HL-60/S4 treated with phorbol 12-myristate 13-acetate at 8.2 ng/mL for 4 days and 3 days (cell line): ENCODE results near the gene ANTXR1.
"Not testable (repeated sequence)": the region's sequence is repeated elsewhere in the genome, so short reads cannot be mapped to it uniquely, and the experiment has no call there.

Experiments used
- in situ Hi-C: fragments of 300-500 bp; cut with MboI; formaldehyde crosslinking; loops from 2 replicates; pipeline ENCODE4 v1.15.0; 2022; ENCODE audit warnings: low sequenced_read_pairs

Gene ANTXR1

DNA sequence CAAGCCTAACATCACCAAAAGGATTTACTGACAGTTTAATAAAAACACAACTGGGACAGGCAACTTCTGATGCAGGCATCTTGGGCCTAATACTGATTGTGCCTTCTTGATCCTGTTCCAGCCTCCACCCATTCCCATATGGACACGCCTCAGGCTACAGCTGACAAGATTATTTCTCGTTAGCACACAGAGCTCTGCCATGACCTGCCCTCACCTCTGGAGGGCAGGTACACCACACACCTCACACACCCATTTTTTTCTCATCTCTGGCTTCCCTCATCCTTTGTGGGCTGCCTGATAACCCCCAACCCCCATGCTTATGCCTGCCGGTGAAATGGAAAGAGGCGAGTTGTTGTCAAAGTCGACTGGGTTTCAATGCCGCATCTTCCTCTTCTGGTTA lies 147.0 kb downstream of the ANTXR1 start:
- in situ Hi-C loops, result no loop called here

DNA sequence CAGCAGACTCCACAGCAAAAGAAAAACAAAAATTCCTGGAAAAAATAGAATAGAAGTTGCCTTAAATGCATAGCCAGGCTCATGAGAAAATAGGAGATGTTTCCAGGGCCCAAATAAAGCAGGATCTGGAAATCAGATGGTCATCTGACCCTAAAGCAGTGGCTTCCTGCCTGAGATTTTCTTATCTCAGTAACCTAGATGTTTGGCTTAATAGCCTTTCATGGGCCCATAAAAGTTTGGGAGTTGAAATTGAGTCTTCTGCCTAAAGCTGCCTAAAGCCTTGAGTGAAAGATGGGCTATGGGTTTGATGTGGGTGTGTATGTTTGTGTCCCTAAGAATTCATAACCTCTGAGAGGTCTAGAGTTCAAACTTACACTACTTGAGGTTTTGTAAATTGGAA lies 149.1 kb downstream of the ANTXR1 start:
- in situ Hi-C loops, result no loop called here

DNA sequence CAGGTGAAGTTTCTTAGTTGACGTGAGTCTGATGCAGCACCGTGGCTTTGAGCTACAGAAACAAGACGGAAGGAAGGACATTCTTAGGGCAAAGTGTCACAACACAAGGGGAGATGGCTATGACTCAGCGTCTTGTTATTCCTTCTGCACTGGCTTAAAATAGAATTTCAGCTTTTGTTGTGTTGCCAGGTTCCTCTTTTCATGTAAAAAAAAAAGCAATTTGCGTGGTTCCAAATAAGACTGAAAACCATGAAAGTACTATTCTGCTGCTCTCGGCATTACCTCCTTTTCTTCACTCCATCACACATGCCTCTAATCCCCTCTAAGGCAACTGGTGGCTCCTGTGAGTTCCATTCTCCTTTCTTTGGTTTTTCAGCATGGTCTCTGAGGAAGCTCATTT lies 150.1 kb downstream of the ANTXR1 start:
- in situ Hi-C loops, result no loop called here

DNA sequence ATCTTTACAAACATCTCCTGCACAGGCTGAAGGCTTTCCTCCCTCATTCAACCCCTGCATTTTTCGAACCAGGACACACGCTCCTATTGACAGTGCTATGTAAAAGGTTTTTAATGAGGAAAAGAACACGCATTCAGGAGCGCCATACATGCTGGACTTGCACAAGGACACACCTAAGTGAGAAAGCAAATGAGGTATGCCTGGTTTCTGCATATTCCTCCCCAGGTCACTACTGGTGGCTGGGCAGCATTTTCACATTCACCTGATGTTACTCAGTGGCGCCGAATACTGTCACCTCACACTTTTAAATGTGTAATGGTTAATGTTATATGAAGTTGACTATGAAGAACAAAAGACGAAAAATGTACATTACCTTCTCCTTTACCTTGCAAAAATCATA lies 150.6 kb downstream of the ANTXR1 start:
- in situ Hi-C loops, result no loop called here

DNA sequence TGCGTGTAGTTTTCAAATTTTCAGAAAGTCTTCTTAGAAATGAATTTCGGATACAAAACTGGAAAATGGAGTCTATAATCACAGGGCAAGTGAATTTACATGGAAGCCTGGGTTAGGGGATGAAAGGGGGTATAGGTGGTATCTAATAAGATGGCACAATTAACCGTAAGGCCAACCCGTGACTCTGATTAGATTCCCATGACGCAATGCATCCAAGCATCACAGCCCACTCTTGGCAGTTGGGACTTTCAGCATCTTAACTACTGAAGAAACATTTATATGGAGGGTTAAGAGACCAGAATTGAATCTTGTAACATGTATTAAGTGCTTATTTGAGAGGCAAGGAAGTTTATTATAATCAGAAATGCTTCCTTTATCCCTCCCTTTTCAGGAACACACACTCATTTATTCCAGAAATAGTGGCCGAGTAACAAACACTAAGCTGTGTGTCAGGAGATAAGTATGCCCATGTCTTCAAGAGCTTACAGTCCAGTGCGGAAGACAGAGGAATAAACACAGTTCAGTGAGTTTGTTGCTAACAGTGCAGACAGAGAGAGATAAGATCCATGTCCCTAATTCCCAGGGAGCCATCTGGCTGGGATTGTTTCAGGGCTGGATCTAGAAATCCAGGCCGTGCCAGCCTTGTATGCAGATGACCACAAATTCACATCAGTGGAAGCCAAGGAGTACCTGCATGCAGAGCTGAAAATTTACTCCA lies 151.2 kb downstream of the ANTXR1 start:
- in situ Hi-C loops, result no loop called here

DNA sequence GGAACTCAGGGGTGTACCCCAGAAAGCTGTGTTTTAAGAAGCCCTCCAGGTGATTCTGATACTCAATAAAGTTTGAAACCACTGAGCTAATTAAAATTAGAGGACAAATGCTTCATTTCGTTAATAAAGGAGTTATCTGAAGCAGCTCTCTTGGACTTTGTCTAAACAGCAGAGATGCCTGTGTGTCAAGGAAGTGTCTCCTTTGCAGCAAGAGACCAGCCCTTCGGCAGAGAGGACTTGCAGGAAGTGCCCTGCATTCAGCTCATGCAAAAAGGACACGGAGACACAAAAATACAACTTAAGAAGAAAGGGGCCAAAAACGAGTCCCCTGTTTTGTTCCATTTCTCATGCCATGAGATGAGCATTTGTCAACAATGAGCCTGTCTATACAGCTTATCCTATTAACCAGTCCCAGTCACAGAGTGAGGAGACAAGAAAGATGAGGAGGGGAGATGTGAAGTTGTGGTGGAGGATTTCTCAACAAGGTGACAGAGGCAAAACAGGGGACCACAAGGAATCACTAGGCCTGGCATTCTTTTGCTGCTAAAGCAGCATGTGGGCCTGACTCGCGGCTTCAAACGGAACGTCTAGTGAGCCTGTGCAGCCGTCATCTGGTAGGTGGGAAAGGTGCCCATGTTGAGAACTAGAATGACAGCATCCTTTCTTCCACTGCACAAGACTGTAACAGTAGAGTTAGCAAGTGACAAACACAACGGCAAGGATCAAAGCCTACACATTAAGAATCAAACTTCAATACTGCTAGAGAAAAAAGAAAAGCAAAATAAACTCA lies 152.3 kb downstream of the ANTXR1 start:
- in situ Hi-C loops, result no loop called here

DNA sequence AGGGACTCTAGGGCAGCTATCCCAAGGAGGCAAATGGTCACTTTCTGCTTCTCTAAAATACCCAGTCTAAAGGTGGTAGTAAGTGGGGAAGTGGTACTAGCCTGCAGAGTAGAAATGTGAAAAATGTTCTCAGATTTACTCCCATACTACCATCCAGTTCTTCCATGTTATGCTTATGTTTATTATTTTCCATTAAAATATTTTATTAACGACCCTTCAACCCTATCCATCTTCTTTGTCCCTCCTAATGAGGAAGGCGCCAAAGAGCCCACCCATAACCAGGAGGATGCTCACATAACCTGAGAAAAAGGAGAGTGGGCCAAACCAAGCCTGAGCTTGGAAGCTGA lies 153.5 kb downstream of the ANTXR1 start:
- in situ Hi-C loops, result no loop called here

DNA sequence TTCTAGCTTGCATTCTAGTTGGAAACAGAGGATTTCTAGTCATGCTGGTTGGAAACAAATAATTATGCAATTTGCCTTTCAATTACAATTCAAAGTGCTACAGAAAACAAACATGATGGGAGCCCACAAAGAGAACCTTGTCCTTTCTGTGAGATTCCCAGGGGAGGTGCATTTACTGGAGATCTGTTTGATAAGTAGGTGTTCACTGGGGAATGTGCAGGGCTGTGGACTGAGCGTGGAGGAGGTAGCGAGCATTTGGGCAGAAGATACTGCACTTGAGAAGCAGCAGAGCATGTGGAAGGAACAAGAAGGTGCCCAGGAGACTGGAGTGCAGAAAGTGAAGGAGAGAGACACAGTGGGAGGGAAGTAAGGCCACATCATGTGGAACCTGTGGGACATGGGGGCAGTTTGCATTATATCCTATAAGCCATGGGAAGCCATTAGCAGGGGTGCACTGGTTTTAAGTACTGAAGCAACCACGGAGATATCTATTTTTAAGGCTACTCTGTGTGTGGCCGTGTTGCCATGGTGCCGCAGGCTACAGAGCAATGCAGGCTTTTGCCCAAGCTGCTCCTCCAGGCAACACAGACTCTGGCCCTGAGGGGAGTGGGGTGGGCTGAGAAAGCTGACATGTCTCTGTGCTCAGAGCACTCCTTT lies 154.0 kb downstream of the ANTXR1 start:
- in situ Hi-C loops, result no loop called here

DNA sequence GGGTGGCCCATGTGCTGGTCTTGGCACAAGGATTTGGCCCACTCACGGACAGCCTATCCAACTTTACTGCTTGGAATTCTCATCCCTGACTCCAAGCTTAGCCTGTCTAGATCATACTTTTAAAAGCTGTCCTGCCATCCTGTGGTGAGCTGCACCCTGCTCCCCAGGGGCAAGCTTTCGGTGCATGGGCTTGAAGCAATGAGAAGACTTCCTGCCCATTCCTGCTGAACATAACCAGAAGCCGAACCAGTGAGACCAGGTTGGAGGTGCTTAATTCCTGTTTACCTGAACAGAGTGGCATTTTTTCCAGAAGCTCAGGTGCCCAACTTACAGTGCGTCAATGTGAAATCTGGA lies 154.5 kb downstream of the ANTXR1 start:
- in situ Hi-C loops, result no loop called here

DNA sequence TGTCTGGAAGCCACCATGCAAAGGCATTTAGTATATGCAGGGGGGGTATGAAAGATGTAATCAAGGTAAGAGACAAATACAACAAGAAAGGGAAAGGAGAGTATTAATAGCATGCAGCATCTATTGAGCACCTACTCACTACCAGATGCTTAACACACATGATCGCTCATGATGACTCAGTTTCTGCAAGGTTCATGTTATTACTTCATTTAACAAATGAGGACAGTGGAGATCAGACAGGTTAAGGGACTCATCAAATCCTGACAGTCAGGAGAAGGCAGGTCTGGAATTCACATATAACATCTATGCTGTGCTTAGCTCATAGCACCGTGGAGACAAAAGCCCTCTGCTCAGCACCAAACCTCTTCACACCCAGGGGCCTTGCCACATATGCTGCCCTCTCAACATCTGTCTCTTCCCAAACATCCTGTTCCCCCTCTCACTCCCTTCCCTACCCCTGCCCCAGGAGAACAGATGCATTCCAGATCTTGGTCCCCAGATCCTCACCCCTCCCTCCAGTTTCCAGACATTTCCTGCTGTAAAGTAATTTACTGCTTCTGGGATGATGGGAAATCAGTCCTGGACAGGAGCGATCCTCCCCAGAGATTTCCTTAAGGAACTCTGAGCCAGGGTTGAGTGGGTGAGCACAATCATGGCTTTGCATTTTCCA lies 155.3 kb downstream of the ANTXR1 start:
- in situ Hi-C loops, result no loop called here

DNA sequence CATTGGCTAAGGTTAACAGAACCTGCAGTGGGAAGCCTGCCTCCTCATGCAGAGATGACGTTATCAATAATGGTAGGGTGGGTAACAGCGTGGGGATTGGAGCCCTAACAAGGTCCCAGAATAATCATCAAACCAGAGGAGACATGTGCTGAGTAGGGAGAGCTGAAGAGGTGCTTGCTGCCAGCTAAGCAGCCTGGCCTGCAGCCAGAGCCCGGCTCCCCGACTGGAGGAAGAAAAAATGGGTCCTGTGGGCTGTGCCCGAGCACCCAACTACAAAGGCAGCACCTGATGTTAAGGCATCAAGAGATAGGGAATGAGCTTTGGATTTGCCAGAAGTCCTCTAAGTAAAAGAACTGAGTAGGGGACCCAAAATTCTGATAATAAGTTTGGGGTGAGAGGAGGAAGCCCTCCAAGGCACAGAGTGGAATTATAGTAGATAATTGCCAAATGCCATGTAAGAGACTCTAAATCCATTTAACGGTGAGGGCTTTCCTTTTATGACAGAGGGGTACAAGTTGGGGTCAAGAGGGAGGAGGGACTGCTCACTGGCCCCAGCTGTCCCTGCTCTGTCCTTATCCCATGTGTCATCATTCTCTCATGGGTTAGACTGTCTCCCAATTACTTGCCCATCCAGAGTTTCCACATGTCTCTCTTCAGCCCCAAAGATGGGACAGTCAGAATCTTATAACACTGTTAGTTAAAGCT lies 156.1 kb downstream of the ANTXR1 start:
- in situ Hi-C loops, result no loop called here

DNA sequence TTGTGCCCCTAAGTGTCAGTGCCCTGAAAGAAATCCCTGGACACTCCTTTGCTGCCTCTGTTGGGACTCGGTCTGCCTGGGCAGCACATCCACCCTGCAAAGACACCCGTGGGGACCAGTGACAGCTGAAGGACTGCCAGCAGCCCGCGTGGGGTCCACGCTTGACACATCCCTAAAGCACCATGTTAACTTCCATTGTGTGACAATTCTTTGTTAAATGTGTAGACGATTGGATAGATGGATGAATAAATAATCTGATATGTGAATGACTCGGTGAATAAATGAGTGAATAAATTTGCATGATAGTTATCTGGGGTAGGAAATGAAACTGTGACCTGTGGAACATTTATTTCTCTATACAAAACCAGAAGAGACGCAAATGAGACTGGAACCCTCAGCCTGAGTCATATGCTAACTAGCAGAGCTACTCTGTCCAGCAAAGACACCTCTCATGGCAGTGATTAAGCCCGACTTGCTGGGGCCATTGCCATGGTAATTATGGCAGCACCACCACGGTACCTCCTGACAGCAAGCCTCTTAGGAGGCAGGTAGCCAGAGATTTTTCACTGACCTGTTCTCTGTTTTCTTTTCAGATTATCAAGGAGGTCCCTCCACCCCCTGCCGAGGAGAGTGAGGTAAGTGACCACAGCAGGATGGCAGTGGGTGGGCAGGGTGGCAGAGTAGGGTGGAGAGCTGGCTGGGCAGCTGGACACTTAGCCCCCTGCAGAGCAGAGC lies 156.8 kb downstream of the ANTXR1 start:
- in situ Hi-C loops, result no loop called here

DNA sequence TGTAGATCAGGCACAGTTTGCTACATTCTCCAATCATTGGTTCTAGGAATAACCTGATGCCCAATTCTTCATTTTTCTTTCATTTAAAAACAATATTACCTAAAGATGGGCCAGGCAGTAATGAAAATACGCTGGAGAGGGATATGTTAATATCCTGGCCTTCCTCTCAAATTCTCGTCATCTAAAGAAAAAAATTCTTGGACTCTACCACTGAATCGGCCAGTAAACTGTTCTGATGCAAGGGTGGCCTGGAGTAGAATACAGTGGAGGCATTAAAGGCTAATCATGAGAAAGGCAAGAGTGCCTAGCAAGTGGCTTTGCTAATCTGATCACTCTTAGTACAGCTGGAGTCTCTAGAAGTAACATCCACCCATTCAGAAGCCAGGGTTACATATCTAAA lies 157.7 kb downstream of the ANTXR1 start:
- in situ Hi-C loops, result no loop called here

DNA sequence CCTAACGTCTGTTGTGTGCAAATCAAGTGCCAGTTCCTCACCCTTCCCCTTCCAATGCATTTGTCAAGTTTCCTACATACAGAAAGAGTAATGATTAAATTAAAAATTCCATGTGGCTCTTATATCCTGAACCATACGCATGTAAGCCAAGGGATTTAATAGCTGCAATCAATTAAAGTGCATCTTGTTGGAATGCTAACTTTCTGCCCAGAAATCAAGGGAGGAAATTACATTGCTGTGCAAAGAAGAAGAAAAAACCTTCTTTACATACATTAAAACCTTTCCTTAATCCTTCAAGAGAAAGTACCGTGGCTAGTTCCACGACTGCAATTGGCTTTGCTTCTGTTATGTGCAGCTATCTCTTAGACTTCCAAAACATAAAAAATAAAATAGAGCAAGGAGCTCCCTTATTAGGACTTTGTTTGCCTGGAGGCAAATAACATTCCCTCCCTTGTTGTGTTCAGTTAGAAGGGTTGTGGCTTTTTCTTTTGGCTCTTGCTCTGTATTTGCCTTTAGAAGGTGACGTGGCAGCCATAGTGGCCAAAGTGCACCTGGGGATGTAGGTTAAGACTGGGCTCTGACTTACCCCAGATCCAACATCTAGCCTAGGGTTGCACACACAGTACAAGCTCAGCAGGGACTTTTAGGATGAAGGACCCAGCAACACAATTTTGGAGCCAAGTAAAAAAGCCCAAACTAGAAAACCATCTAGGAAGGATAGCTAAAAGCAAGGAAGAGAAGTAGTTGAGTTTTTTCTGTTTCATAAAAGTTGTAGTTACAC lies 158.3 kb downstream of the ANTXR1 start:
- in situ Hi-C loops, result no loop called here

DNA sequence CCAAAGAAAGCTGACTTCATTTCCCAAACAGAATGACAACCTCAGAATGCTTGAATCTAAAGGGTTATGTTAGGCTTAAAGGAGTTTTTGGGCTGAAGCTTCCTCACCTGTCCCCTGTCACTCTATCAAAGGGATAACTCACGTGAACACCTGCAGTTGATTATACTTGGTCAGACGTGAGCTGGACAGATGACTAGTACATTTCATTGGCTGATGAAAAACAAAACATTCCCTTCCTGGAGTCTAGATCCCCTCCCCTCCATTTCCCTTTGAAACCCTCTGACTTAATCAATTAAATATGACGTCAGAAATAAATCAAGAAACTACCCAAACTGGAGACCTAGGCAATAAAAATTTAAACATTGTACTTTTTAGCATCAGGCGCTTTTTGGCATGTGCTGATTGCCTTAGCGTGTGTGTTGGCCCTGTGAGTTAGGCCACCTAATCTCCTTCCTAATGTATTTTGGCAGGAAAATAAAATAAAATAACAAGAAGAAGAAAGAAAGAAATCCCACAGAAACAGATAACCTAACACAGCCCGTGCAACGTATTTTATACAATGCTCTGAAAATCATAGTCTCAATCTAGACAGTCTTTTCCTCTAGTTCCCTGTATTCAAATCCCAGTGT lies 159.0 kb downstream of the ANTXR1 start:
- in situ Hi-C loops, result no loop called here

DNA sequence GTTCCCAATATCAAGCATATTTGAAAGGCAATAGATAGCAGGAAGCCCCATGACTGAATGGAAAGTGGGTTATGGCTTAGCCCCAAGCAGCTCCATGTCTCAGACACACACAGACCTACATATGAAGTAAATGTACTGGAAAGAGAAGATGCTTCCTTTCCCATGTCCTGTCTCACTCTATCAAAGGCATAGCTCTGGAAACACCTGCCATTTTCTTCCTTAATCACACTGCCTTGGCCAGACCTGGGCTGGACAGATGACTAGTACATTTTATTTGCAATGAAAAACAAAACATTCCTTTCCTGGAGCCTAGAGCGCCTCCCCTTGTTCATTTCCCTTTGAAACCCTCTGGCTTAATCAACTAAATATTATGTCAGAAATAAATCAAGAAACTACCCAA lies 160.7 kb downstream of the ANTXR1 start:
- in situ Hi-C loops, result no loop called here

DNA sequence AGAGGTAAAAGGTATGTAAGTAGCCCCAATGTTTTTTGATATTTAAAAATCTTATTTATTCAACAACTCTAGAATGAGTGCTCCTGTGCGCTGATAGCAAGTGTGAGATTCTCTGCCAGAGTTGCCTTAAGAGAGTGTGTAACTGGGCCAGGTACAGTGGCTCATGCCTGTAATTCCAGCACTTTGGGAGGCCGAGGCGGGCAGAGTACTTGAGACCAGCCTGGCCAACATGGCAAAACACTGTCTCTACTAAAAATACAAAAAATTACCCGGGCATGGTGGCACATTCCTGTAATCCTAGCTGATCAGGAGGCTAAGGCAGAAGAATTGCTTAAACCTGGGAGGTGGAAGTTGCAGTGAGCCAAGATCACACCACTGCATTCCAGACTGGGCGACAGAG lies 161.2 kb downstream of the ANTXR1 start:
- in situ Hi-C loops, result not testable (repeated sequence)

DNA sequence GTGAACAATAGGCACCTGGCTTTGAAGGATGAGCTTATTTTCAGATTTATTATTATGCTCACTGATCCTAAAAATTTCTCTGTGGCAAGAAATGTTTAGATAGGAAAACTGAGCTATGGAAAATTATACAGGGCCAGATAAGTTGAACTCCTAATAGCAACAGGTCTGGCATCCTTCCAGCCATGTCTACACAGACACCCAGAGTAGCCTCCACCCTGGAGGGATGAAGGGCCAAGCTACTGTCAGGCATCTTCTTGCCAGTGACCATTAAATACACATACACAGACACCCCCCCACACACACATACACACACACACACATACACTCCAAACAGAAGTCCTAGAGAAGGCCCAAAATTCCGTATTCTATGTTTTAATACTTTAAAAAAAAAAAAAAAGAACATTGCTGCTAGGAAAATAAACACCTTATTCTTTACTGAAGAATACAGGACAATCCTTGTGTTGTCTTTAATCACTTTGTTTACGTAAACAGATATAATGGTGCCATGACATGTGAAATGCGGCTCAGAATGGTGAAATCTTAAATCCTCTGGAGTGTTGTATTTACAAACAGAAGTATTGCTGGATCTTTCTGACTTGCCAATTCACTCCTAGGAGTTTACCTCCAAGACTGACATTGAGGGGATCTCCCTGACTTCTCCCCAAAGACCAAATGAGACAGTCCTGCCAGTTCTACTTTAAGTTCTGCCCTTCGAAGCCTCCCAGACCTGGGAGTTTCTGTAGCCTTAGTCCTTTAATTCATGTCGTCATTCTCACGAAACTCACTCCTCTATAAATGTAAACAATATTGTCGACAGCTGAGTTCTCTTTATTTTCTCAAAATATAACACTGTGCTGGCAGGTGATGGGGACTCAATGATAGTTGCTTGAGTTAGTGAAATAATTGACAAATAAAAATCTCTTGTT lies 163.1 kb downstream of the ANTXR1 start:
- in situ Hi-C loops, result no loop called here
